GM18861 (cell line): ENCODE results near the gene TYRO3.
"Not testable (repeated sequence)": the region's sequence is repeated elsewhere in the genome, so short reads cannot be mapped to it uniquely, and the experiment has no call there.

ENCODE experiments used
- ATAC-seq: cut with Tn5 transposase; IDR thresholded peaks from one replicate; pipeline ENCODE4 v1.9.1; 2021; ENCODE audit not compliant: unreplicated experiment

The TYRO3 gene

DNA sequence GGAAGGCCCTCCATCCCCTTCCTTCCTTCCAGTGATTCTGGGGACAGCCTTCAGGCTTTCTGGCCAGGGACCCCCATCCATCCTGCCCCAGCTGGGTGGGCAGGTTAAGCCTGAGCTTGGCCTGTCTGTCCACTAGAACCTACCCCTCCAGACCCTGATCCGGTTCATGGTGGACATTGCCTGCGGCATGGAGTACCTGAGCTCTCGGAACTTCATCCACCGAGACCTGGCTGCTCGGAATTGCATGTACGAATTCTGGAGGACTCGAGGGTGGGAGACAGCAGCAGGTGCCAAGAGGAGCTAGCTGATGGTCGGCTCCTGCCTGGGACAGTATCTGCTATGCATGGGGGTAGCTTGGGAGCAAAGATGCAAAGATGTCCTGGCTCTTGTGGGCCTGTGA, 13.9 kb downstream of the TYRO3 start:
- ATAC-seq = no peak

DNA sequence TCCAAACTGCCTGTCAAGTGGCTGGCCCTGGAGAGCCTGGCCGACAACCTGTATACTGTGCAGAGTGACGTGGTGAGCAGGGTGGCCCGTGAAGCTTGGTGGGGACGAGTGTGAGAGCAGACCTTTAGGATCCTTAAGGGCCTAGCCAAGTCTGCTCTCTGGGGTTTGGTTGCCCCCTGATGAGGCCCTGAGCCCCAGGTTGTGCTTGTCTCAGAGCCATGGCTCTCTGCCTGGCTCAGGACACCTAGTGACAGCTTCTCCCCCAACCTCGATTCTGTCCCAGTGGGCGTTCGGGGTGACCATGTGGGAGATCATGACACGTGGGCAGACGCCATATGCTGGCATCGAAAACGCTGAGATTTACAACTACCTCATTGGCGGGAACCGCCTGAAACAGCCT, 14.4 kb downstream of the TYRO3 start:
- no peak for ATAC-seq

- ATAC-seq = no peak
These were observed 15.1 kb downstream of the TYRO3 start for GRCh38 chr15:41574158-41574557.

GRCh38 chr15:41575282-41575681, 16.3 kb downstream of the TYRO3 start:
- ATAC-seq = no peak

DNA sequence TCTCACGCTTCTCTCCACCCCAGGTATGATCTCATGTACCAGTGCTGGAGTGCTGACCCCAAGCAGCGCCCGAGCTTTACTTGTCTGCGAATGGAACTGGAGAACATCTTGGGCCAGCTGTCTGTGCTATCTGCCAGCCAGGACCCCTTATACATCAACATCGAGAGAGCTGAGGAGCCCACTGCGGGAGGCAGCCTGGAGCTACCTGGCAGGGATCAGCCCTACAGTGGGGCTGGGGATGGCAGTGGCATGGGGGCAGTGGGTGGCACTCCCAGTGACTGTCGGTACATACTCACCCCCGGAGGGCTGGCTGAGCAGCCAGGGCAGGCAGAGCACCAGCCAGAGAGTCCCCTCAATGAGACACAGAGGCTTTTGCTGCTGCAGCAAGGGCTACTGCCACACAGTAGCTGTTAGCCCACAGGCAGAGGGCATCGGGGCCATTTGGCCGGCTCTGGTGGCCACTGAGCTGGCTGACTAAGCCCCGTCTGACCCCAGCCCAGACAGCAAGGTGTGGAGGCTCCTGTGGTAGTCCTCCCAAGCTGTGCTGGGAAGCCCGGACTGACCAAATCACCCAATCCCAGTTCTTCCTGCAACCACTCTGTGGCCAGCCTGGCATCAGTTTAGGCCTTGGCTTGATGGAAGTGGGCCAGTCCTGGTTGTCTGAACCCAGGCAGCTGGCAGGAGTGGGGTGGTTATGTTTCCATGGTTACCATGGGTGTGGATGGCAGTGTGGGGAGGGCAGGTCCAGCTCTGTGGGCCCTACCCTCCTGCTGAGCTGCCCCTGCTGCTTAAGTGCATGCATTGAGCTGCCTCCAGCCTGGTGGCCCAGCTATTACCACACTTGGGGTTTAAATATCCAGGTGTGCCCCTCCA, 19.1 kb downstream of the TYRO3 start:
- no peak for ATAC-seq

DNA sequence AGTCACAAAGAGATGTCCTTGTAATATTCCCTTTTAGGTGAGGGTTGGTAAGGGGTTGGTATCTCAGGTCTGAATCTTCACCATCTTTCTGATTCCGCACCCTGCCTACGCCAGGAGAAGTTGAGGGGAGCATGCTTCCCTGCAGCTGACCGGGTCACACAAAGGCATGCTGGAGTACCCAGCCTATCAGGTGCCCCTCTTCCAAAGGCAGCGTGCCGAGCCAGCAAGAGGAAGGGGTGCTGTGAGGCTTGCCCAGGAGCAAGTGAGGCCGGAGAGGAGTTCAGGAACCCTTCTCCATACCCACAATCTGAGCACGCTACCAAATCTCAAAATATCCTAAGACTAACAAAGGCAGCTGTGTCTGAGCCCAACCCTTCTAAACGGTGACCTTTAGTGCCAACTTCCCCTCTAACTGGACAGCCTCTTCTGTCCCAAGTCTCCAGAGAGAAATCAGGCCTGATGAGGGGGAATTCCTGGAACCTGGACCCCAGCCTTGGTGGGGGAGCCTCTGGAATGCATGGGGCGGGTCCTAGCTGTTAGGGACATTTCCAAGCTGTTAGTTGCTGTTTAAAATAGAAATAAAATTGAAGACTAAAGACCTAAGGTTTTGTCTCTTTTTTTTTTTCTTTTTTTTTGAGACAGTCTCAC, 19.8 kb downstream of the TYRO3 start:
- no peak for ATAC-seq

- no peak for ATAC-seq
These were observed 22.1 kb downstream of the TYRO3 start for GRCh38 chr15:41581110-41581509.

- ATAC-seq = no peak
These were observed 24.8 kb downstream of the TYRO3 start for GRCh38 chr15:41583795-41584194.

DNA sequence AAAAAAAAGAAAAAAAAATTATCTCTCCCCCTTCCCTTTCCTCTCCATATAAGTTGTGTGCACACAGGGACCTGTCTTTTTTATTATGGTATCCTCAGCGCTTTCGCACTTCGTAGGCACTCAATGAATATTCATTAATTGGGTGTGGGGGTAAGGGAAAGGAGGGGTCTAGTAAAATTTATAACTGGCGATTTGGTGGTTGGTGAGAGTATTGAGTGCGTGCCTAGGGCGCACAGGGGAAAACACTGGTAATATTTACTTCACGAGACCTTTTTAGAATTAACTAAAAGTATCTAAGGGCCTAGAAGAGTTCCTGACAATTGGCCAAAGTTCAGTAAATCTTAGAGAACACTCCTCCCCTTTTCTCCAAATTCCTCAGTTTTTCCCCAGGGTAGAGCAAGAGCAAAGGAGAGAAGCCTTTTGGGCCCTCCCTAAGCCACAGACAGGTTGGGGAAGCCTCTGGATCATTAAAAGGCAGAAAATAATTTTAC, 25.7 kb downstream of the TYRO3 start:
- no peak for ATAC-seq

DNA sequence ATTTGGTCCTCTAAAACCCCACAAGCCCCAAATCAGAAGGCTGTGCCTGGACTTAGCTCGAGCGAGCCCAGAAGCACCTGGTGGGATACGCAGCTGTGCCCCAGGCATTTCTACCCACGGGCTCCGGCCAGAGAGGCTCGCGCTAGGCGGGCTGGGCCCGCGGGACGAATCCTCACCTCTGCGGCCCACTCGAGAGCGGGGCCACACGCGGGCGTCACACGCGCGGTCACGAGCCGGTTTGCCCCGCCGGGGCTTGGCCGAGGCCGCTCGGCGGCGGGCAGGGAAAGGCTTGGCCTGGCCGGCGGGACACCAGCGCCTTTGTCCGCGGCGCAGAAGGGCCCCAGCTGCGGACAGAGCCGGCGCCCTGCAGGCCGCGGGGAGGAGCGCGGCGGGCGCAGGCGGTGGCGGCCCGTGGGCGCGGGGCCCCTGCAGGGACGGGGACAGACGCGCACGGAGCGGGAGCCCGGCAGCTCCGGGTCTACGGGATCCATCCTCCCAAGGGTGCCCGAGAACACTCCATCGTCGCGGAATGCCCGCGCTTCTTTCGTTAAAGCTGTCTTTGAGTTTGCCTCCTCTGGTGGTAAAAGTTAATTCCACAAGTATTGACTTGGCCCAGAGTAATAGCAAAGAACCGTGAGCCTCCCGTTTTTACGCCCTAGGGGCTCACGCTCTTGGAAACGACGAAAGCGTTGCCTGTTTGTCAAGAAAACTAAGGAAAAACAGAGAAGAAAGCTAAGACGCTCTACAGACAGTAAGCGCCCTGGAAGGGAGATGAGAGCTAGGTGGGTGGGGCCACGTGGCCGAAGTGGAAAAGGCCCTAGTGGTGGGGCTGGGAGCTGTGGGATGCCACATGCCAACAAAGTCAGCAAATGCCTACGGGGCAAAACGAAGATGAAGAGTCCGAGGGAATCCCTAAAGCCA, 26.4 kb downstream of the TYRO3 start:
- no peak for ATAC-seq

DNA sequence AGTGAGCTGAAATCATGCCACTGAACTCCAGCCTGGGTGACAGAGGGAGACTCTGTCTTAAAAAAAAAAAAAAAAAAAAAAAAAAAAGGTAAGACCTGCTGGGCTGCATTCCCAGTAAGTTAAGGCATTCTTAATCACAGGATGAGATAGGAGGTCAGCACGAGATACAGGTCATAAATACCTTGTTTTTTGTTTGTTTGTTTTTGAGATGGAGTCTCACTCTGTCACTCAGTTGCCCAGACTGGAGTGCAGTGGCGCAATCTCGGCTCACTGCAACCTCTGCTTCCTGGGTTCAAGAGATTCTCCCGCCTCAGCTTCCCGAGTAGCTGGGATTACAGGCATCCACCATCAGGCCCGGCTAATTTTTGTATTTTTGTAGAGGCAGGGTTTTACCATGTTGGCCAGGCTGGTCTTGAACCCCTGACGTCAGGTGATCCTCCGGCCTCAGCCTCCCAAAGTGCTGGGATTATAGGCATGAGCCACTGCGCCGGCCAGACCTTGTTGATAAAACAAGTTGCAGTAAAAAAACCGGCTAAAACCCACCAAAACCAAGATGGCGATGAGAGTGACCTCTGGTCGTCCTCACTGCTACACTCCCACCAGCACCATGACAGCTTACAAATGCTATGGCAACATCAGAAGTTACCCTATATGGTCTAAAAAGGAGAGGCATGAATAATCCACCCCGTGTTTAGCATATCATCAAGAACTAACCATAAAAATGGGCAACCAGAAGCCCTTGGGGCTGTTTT, 27.7 kb downstream of the TYRO3 start:
- ATAC-seq = not testable (repeated sequence)

GRCh38 chr15:41589018-41589417, 30.0 kb downstream of the TYRO3 start:
- not testable (repeated sequence) for ATAC-seq

DNA sequence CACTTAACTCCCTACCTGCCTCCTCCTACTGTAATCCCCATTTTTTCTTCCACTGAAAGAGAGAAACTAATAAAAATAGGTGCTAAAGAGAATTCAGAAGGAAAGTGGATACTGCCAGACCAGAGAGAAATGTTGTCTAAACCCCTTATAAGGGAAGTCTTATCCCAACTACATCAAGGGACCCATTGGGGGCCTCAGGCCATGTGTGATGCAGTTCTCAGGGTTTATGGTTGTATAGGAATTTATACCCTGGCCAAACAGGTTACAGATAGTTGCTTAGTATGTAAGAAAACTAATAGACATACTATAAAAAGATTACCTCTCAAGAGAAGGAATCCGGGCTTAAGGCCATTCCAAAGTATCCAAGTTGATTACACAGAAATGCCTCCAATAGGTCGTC, 30.6 kb downstream of the TYRO3 start:
- not testable (repeated sequence) for ATAC-seq

DNA sequence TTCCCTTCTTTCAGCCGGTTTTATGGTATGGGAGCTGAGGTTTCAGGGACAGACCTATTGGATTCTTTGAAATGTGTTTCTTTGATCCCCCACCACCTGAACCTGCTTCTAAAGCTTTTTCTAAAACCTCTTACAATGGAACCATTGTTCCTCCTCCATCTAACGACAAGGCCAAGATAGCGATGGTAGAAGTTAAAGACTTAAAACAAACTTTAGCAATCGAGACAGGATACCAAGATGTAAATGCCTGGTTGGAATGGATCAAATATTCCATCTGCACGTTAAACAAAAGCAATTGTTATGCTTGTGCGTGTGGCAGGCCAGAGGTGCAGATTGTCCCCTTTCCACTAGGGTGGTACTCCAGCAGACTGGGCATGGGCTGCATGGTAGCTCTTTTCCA, 32.2 kb downstream of the TYRO3 start:
- not testable (repeated sequence) for ATAC-seq

- ATAC-seq = not testable (repeated sequence)
These were observed 33.7 kb downstream of the TYRO3 start for GRCh38 chr15:41592718-41593117.

- no peak for ATAC-seq
These were observed 36.1 kb downstream of the TYRO3 start for GRCh38 chr15:41594801-41595746.

DNA sequence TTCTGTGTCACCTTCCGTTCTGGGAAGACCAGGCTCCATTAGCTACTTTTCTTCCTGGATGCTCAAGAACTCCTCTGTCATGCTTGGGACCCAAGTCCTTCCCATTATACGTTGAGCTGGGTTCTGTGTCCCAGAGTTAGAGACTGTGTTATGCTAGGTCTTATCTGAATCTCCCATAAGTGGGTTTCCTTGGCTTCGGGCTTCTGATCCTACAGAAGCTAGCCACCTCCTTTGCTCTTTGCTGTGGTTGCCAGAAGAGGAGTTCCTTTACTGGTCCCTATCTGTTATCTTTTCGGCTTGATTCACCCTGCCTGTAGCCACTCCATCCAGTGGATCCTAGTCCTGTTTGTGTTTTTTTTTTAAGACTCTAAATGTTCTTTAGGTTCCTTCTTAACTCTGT, 38.0 kb downstream of the TYRO3 start:
- ATAC-seq = no peak

DNA sequence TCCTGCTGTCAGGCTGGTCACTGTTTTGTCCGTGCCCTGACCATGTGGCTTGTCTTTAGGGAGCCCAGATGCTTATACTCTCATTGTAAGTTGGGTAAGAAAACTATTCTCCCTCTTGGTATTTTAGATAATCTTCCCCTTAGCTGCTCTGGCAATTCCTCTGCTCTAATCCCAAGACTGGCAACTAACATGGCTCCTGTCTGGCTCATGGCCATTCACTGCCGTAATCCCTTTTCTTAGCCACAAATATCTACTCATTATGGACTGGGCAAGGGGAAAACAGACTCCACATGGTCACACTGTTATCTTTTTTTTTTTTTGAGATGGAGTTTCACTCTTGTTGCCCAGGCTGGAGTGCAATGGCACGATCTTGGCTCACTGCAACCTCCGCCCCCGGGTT, 38.8 kb downstream of the TYRO3 start:
- no peak for ATAC-seq

DNA sequence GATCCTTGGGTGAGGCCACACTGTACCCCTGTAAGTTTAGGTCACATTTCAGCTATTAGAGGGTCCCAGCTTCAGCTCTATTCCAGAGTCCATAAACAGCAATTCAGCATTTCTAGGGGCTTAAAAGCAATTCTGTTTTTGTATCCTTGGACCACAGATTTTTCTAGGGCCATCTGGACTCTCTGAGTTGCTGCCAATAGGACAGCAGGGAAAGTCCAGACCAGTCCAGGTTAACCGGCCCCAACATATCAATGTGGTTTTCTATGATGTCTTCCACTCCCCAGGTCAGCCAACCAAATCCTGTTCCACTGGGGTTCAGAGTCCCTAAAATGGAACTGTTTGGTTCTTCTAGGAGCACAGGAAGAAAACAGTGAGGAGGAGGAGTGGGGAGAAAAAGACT, 40.0 kb downstream of the TYRO3 start:
- ATAC-seq = no peak
